HG03460 (cell line): Measurements from ENCODE around the gene PTCH1.

Experiments
- ATAC-seq: cut with Tn5 transposase; IDR thresholded peaks from one replicate; pipeline ENCODE4 v1.9.1; 2021; ENCODE audit not compliant: unreplicated experiment

PTCH1 gene

DNA sequence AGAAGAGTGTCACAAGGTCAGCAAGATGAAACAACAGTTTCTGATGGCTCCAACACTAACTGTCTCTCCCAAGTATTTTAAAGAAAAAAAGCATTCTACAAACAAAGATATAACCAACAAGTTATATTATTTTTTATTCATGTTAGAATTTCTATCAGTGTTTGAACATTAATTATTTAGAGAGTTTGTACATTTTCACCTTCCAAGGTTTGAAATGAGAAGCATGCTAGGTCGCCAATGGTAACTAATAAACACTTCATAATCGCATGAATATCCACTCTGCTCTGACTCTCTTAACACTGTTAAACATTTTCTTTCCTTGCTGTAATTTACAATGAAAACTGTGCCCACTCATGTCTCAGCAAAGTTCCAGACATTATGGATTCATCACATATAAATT lies 73.5 kb downstream of the PTCH1 start:
- ATAC-seq, result no peak

DNA sequence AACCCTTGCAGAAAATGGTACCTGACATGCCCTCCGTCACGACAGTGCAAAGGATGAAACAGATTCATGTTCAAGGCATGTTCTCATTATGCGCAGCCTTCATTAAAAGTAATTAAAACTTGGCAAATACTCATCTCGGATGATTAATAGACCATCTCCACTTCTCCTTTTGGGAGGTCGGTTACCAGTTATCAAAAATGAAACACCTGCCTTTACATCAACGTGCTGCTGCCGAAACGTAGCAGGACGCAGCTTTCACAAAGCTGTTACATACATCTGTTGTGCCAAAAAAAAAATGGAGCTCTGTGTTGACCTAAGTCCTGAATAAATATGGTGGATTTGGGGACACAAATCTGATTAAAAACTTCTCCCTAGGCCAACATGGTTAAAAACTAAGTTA lies 75.7 kb downstream of the PTCH1 start:
- ATAC-seq, result no peak

DNA sequence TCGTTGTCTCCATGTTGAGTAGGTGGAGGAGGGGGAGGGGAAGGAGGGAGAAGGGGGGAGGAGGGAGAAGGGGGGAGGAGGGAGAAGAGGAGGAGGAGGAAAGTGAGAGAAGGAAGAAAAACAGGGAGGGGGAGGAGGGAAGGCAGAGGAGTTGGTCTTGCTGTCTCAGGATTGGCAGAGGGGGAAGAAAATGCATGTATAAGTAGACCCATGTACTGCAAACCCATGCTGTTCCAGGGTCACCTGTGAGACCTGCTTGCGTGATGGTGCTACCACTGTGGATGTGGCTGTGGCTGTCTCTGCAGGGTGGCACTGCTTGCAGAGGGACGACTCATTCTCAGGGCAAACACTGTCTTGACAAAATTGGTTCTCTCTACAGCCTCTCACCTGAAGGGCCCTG lies 76.3 kb downstream of the PTCH1 start:
- no peak for ATAC-seq

DNA sequence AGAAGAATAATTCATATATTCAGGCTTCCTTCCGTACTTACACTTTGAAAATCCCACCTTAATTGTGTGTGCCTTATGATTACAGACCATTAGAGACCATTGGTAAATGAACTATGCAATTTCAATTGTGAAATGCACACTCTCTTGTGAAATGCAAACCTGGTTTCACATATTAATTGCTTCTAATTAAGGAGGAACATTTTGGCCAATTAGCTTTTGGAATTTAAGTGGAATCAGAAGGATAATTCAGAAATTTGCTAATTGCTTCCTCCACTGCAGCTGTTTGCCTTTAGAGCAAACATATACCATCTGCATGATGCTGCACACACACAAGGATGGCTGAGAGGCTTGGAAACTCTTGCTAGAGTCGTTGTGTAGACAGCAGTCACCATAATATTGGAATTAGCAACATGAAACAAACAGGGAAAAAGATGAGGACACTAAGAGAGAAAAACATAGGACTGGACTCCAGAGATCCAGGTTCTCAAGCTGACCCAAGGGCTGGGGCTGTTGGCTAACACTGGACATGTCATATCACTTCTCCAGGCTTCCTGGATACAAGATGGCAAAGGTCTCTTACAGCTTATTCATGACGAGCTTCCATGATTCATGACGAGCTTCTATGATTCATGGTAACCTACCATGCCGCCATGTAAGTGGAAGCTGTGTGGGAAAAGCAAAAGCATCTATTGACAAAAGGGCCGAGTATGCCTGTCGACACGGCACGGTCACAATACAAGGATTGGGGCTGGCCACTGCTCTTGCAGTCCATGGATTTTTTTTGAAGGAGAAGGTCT lies 78.0 kb downstream of the PTCH1 start:
- no peak for ATAC-seq

DNA sequence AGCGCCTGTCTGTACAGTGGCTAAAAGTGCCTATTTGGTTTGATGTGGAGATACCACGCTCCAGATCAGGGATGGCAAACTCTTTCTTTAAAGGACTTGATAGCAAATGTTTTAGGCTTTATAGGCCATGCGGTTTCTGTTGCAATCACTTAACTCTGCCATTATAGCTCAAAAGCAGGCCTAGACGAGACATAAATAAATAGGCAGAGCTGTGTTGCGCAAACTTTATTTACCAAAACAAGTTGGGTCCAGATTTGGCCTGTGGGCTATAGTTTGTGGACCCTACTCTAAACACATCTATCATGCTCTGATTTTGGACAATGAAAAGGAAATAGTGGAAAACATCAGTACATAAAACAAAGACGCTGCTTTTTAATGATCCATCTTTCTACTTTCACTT lies 79.2 kb downstream of the PTCH1 start:
- no peak for ATAC-seq

DNA sequence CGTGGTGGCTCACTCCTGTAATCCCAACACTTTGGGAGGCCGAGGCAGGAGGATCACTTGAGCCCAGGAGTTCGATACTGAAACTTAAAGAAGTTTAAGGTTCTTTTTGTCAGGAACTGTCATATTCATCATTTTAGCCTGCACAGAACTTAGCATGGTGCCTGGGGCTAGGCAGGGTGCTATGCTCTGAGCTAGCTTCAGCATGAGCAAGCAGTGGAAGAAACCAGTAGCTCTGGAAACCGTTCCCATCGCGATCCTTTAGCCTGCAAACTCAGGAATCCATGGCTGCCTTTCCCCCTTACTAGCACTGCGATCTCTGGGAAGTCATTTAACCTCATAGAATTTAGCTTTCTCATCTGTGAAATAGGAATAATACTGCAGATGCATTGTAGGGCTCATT lies 80.4 kb downstream of the PTCH1 start:
- no peak for ATAC-seq

DNA sequence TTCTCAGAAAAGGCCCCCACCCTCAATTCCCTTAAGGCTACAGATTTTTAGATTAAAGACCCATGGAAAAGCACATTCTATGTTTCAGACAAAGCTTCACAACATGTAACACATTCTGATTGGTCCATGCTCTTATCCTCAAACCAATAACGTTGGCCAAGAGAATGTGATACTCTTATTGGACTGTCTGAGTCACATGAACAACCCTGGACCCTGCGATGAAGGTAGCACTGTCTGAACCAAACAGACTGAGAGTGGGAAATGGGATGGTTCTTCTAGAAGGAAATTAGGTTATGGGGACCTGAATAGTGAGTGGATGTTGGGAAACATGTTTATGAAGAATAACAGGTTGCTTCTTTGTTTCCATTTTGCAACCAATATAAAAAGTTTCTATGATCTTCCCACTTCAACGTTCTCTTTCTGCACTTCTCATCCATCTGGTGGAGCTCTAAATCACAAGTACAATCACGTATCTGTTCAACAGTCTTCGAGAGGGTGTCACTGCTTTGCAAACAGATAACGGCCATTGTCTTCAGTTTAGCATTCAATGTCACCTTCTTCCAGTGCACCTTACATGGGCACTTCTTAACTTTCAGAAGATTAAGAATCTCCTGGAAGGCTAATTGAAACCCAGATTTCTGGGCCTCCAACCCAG lies 81.6 kb downstream of the PTCH1 start:
- ATAC-seq, result no peak

DNA sequence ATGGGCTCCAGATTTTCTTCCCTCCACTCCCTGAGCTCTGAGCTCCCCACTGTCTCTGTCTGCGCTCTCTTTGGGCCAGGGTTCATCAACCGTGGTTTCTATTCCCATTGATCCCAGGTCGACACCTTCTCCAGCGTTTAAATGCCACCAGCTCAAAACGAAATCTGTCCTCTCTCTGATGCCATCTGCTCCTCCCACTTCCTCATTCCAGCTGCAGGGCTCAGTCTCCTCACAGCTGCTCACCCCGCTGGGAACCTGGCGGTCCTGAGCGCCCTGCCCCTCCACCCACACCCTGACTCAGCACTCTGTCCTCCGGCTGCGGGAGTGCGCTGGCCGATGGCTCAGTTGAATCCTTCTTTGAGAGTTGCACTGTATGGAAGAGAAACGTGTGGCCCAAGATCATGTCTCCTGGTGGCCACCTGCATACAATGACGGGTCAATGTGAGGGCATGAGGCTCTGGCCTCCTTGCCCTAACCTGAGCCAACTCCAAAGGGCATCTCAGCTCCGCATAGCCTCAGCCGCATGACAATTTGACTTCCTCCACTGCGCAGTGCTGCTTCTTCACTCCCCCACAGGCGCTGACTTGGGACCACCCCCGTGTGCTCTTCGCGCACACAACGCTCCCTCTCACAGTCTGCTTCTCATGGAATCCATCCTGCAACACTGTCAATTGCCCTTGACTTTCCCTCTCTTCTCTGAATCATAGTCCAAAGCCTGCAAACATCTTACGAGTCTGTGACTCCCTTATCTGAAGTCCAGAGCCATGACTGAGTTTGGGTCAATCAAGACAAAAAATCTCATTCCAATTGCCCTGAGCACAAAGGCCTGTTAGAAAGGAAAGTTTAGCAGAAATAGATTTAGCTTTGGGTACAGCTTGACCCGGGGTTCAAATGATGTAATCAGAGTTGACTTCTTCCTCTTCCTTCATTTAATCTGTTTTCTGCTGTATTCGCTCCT lies 82.4 kb downstream of the PTCH1 start:
- ATAC-seq, result no peak

DNA sequence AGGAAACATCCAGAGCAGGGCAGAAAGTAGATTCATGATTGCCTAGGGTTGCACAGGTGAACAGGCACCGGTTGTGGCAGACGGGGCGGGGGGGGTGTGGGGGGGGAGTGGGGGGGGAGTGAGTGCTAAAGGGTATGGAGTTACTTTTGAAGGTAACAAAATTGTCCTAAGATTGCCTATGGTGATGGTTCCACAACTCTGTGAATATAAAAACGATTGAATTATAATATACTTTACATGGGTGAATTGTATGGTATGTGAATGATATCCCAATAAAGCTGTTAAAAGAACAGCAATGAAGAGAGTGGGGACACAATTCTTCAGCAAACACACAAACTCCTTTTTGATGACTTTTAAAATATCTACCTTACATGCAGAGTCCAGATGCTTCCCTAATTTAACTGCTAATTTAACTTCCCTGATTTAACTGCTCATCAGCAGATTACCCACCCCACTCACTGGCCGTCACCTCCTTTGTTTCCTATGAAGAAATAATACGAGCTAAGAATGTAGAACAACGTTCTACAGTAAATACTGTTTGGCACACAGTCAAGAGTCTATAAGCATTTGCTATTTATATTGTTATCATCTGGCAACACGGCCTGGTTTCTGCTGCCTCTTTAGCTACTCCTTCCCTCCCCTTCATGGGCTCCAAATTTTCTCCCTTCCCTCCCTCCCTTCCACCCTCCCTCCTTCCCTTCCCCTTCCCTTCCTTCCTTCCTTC lies 83.5 kb downstream of the PTCH1 start:
- ATAC-seq, result no peak

DNA sequence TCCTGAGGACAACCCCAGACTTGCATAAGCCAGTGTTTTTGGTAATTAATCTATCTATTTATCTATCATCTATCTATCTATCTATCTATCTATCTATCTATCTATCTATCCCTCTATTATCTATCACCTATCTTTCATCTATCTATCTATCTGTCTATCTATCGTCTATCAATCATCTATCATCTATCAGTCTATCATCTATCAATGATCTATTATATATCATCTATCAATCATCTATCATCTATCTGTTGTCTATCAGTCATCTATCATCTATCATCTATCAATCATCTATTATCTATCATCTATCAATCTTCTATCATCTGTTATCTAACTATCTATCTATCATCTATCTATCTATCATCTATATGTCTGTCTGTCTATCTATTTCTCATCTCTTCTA lies 85.5 kb downstream of the PTCH1 start:
- ATAC-seq, result no peak

DNA sequence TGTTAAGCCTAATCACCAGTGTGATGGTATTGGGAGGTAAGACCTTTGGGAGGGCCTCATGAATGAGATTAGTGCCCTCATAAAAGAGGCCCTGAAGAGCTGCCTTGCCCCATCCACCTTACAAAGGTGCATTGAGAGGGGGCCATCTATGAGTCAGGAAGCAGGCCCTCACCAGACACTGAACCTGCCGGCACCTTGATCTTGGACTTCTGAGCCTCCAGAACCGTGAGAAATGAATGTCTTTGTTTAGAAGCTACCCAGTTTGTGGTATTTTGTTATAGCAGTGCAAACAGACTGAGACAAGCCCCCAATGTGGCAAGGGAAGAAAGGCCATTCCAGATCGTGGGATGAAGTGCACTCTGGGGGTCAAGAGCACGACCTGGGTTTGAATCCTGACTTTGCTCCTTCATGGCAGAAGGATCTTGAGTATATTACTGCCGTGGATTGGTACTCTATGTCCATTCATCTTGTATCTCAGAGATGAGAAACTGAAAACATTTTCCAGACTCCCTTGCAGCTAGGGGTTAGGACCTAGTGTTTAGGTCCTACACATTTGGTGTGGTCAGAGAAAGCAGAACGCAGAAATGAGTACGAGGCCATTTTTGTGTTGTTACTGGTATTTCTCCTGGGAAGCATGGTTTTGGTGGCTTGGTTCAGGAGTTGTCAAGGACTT lies 86.7 kb downstream of the PTCH1 start:
- no peak for ATAC-seq

DNA sequence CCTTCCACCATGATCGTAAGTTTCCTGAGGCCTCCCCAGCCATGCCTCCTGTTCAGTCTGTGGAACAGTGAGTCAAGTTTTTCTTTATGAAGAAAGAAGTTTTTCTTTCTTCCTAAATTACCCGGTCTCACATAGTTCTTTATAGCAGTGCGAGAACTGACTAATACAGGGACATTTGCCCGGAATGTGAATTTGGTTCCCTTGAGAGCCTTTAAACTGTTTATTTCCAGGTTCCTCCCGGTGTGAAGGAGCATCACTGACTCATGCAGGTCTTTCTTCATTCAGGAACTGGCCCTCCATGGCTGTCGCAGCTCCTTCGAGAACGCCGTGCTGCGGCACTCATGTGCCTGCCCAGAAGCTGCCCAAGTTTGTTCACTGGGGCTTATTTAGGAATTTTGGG lies 87.7 kb downstream of the PTCH1 start:
- no peak for ATAC-seq

DNA sequence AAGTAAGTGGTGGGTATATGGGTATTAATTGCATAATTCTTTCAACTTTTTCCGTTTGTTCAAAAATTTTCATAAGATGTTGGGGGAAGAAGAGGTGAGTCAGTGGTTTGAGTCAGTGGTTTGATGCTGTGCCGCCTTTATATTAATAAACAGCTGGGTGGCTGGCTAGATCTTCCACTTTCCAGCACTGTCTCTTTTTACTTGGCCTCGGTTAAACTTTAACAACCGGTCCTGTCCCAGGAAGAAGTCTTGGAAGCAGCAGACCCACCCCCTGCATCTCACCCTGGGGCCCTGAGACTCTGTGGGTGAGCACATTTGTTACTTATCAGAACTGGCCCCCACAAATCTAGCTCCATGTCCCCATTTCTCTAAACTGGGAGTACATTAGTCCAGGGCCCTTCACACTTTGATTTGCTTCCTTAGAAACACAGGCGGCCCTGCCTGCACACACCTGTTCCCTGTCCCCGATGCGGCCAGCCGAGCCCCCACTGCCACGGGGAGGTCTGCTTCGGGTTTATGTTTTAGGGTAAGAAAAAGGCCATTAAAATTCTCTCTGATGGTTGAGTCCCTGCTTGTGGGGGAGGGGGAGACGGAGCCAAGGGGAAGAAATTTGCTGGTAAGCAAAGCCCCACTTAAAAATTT lies 90.7 kb downstream of the PTCH1 start:
- no peak for ATAC-seq

DNA sequence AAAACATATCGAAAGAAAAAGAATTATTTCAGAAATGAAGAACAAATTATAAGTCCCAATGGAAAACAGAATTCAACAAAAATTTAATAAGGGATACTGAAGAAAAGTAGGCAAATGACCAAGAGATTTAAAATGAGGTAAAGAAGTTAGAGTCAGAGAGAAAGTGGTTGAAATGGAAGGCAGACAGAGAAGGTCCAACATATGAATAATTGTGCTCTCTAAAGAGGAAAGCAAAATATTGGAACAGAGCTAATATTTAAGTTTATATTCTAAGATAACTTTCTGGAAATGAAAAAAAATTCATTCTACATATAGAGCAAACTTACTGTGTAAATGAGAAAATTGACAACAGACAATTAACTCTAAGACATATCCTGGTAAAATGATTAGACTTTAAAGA lies 94.1 kb downstream of the PTCH1 start:
- no peak for ATAC-seq

DNA sequence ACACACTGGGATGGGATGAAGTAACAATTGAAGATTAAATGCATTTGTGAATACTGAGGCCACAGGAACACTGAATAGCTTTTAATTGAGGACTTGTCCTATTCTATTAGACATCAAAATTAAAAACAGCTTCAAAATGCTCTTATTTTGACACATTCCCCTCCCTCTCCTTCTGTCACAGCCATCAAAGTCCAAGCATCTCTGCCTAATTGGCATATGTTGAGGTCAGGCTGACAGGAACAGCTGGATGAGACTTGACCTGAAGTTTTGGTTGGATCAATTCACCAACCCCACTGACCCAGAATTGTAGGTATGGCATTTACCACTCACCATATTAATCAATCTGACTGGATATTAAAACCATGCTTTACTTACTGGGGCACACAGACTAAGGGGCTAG lies 96.3 kb downstream of the PTCH1 start:
- no peak for ATAC-seq

DNA sequence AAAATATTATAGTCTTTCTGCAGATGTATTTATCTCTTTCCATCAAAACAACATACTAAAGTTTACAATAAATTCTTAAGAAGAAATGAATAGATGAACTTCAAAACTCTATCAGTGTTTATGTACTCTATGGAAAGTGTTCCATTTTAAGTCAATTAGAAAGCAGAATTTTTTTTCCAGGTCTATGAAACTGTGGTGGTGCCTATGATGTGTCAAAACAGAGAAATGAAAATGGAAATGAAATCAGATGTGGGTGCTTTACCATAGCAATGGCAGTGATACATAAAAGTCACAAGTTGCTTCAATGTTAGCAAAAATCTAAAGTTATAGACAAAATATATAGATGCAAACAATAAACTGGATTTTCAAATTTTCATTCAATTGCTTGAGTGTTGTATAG lies 97.3 kb downstream of the PTCH1 start:
- no peak for ATAC-seq

DNA sequence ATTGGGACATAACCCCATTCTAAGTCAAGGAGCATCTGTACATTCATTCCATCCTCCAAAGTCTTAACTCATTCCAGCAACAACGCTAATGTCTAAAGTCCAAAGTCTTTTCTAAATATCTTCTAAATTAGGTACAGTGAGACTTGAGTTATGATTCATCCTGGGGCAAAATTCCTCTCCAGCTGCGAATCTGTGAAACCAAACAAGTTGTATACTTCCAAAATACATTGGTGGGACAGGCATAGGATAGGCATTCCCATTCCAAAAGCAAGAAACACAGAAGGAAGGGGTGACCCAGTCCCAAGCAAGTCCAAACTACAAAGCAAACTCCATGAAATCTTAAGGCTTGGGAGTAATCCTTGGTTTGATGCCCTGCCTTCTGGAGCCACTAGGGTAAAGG lies 101.6 kb downstream of the PTCH1 start:
- no peak for ATAC-seq

DNA sequence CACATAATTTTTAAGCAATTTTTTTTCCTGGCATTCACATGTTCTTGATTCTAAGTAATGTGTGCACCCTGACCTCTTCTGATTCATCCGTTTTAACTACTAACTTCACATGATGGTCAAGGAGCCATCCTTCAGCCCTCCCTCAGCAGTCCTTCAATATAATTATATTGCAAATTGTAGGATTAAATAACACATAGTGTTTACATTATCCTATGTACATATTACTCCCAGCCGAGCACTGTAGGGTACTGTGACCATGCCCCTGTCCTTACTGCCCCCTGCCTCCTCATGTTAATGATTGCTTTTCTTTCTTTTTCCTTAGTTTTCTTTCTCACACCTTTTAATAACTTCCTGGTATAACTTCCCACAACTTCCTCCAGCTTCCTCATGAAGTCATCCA lies 103.0 kb downstream of the PTCH1 start:
- no peak for ATAC-seq

DNA sequence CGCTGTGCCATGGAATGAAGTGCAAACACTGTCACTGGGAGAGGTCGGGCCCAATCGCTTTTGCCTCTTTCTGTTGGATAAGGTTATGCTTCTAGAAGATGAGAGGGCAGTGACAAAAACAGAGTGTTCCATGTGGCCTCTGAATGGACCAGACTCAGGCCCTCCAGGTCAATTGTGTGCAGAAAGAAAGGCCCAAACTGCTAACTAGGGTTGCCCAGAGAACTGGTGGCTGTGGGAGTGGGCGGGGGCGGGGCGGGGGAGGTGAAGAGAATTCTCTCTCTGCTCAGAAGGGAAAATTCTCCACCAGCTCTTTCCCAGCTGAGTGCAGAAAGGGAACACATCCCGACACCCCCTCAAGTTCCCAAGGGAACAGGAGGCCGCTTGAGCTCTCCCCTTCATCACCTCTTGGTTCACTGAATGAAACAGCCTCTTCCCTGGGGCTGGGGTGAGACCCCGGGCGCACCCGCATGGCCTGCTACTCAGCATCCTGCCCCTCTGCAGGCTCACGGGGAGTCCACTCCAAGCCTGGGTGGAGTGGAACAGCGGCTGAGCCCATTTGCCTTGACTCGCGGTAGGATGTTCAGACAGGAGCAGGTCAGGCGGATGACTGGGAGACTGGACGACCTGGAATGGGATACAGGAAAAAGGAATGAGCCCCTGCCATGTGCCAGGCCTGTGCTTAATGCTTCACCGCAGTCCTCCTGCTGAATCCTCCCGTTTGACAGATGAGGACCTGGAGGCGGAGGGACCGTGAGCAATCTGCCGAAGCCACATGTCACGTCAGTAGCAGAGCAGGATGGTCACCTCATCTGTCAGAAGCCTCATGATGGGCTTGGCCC lies 105.5 kb downstream of the PTCH1 start:
- ATAC-seq, result no peak
